Urothelium cell line (cell line): ENCODE measurements around the gene BANP.
"Not testable (repeated sequence)": the region's sequence is repeated elsewhere in the genome, so short reads cannot be mapped to it uniquely, and the experiment has no call there.

Experiments
- DNase-seq: peaks from one replicate; pipeline ENCODE4 v3.0.0; 2011; ENCODE audit warnings: low spot score, mixed read lengths
- FAIRE-seq: peaks from 2 replicates; lab custom pipeline; 2011; peaks lifted over from hg19 to GRCh38; lab: Jason Lieb, UNC

BANP gene

GRCh38 chr16:88114541-88115228, 163.5 kb downstream of the BANP start:
- not testable (repeated sequence) for FAIRE-seq

GRCh38 chr16:88116121-88116520, 164.9 kb downstream of the BANP start:
- FAIRE-seq (no peak), DNase-seq (no peak)

More at GRCh38 chr16:88114541-88115228, 163.5 kb downstream of the BANP start:
- DNase-seq, result not testable (repeated sequence)

GRCh38 chr16:88117476-88117868, 166.2 kb downstream of the BANP start:
- DNase-seq, result no peak
- no peak for FAIRE-seq

- FAIRE-seq, result no peak
- DNase-seq, result no peak
Measured at GRCh38 chr16:88118376-88118775, 167.1 kb downstream of the BANP start.

GRCh38 chr16:88118852-88119741, 167.9 kb downstream of the BANP start:
- not testable (repeated sequence) for FAIRE-seq
- DNase-seq, result peak; percentile 42

- FAIRE-seq, result peak; percentile 44
- not testable (repeated sequence) for DNase-seq
Measured at GRCh38 chr16:88119881-88120751, 168.9 kb downstream of the BANP start.

- DNase-seq, result no peak
- no peak for FAIRE-seq
Measured at GRCh38 chr16:88120812-88121211, 169.6 kb downstream of the BANP start.

- FAIRE-seq, DNase-seq: not testable (repeated sequence)
Measured at GRCh38 chr16:88121391-88121790, 170.2 kb downstream of the BANP start.

GRCh38 chr16:88121886-88122580, 170.8 kb downstream of the BANP start:
- FAIRE-seq, result no peak
- no peak for DNase-seq
